HepG2 (cell line): Measurements from ENCODE around the gene HEXIM1. TPM values are rescaled to one million over a fixed set of nuclear protein-coding genes. Genes with fewer than 3 reads are reported as not detected.

Experiments
- ATAC-seq: fragments of 200-7000 bp; cut with Tn5 transposase; 3 replicates; pipeline ENCODE4 v1.9.1; 2020; ENCODE audit warnings: mild to moderate bottlenecking, moderate library complexity
- BruUV-seq: library from RNA; stranded (reverse); fragments of 400-500 nt; replicated peaks from 2 replicates; lab custom pipeline; 2021; lab: Mats Ljungman, UMichigan
- CTCF ChIA-PET: fragments of 300-600 bp; formaldehyde crosslinking; extraction: SDS; loops from one replicate; lab custom pipeline; 2021; ENCODE audit warnings: low total read pairs, inconsistent platforms, low intra/inter-chr PET ratio; lab: Yijun Ruan, JAX
- POLR2A ChIA-PET: fragments of 350-600 bp; sonication (Branson Sonifier 250); formaldehyde crosslinking; loops from one replicate; lab custom pipeline; 2020; ENCODE audit warnings: antibody characterized with exemption, inconsistent platforms; lab: Yijun Ruan, JAX
- DNase-seq: peaks from one replicate; pipeline ENCODE4 v3.0.0-alpha.2; 2015; ENCODE audit warnings: low spot score
- FAIRE-seq: peaks from 3 replicates; lab custom pipeline; 2011; peaks lifted over from hg19 to GRCh38; lab: Jason Lieb, UNC
- H2AFZ ChIP-seq: one replicate; pipeline ENCODE4 v1.6.1; 2011; ENCODE audit warnings: low read length, inconsistent platforms
- H3K27ac ChIP-seq: fragments of 300-600 bp; 3 replicates; pipeline ENCODE4 v1.8.0; 2011; ENCODE audit warnings: mixed run types, mild to moderate bottlenecking, mixed read lengths, low read length, inconsistent platforms; ENCODE audit not compliant: insufficient read depth; ENCODE audit errors: extremely low read length
- H3K27me3 ChIP-seq, 2 experiments: fragments of 200-600 bp in 1 of 2; 2 replicates in 1 of 2; 3 replicates in 1 of 2; pipeline versions ENCODE4 v1.6.0 to v1.8.0; 2011; ENCODE audit warnings: low read length in 2 of 2, mild to moderate bottlenecking in 2 of 2, moderate library complexity in 2 of 2, inconsistent platforms in 1 of 2; ENCODE audit not compliant: insufficient read depth in 2 of 2, control insufficient read depth in 1 of 2
- H3K36me3 ChIP-seq, 2 experiments: fragments of 200-600 bp in 1 of 2; replicated peaks in 1 of 2; 2 replicates in 1 of 2; 3 replicates in 1 of 2; pipeline versions ENCODE4 v1.5.1 to v1.8.0; 2011; ENCODE audit warnings: low read length in 2 of 2, inconsistent platforms in 1 of 2; ENCODE audit not compliant: insufficient read depth in 2 of 2, control insufficient read depth in 1 of 2
- H3K4me1 ChIP-seq: 2 replicates; pipeline ENCODE4 v1.5.1; 2012; ENCODE audit warnings: low read length, inconsistent platforms; ENCODE audit not compliant: insufficient read depth
- H3K4me2 ChIP-seq: 2 replicates; pipeline ENCODE4 v1.6.0; 2011; ENCODE audit warnings: low read depth, low read length, inconsistent platforms
- H3K4me3 ChIP-seq, 3 experiments: fragments of 200-600 bp in 1 of 3; sonication (generic), shearing (Covaris generic) in 1 of 3; replicated peaks in 1 of 3; 2 replicates each; pipeline ENCODE4 v1.5.1; 2011 to 2016; ENCODE audit warnings: low read length in 3 of 3, inconsistent platforms in 2 of 3, low read depth in 2 of 3, mild to moderate bottlenecking in 2 of 3, control low read depth in 1 of 3, mixed read lengths in 1 of 3; ENCODE audit not compliant: insufficient read depth in 1 of 3
- H3K79me2 ChIP-seq: one replicate; pipeline ENCODE4 v1.6.1; 2011; ENCODE audit warnings: low read length, inconsistent platforms; ENCODE audit not compliant: insufficient read depth
- H3K9ac ChIP-seq: 2 replicates; pipeline ENCODE4 v1.6.0; 2011; ENCODE audit warnings: mild to moderate bottlenecking, low read depth, low read length, inconsistent platforms; ENCODE audit not compliant: insufficient read depth
- H3K9me3 ChIP-seq: 2 replicates; pipeline ENCODE4 v1.5.1; 2012; ENCODE audit warnings: mild to moderate bottlenecking, low read length
- H4K20me1 ChIP-seq: 2 replicates; pipeline ENCODE4 v1.6.0; 2011; ENCODE audit warnings: inconsistent platforms, mild to moderate bottlenecking, low read length, moderate library complexity; ENCODE audit not compliant: insufficient read depth
- AHR ChIP-seq: IDR thresholded peaks from 2 replicates; pipeline ENCODE4 v1.6.1; 2018; ENCODE audit warnings: missing genetic modification reagents, missing compliant biosample characterization
- BCL6 ChIP-seq: IDR thresholded peaks from 2 replicates; pipeline ENCODE4 v1.6.1; 2016; ENCODE audit warnings: missing genetic modification reagents, missing compliant biosample characterization
- CENPBD1 ChIP-seq: sonication (generic); formaldehyde crosslinking; IDR thresholded peaks from 2 replicates; pipeline ENCODE4 v1.8.0; 2022; ENCODE audit warnings: missing genetic modification reagents, low read depth, mild to moderate bottlenecking, borderline replicate concordance
- DPF2 ChIP-seq: sonication (generic); formaldehyde crosslinking; IDR thresholded peaks from 2 replicates; pipeline ENCODE4 v1.4.0; 2020; ENCODE audit warnings: mild to moderate bottlenecking, low read depth, missing genetic modification reagents, borderline replicate concordance
- ERF ChIP-seq: IDR thresholded peaks from 2 replicates; pipeline ENCODE4 v1.6.1; 2018; ENCODE audit warnings: missing biosample characterization, missing genetic modification reagents
- HDAC1 ChIP-seq: sonication (generic); formaldehyde crosslinking; IDR thresholded peaks from 2 replicates; pipeline ENCODE4 v1.5.1; 2020; ENCODE audit warnings: mild to moderate bottlenecking, missing genetic modification reagents
- KAT8 ChIP-seq: IDR thresholded peaks from 2 replicates; pipeline ENCODE4 v1.6.1; 2016; ENCODE audit warnings: missing genetic modification reagents, missing compliant biosample characterization
- XRCC5 ChIP-seq: fragments of 200-400 bp; formaldehyde crosslinking; optimal IDR thresholded peaks from 2 replicates; pipeline ENCODE3; 2017; ENCODE audit warnings: mild to moderate bottlenecking, low read length
- ZFP41 ChIP-seq: sonication (generic); formaldehyde crosslinking; IDR thresholded peaks from 2 replicates; pipeline ENCODE4 v1.4.0; 2020; ENCODE audit warnings: mild to moderate bottlenecking, missing genetic modification reagents, borderline replicate concordance
- ZFP90 ChIP-seq: sonication (generic); formaldehyde crosslinking; IDR thresholded peaks from 2 replicates; pipeline ENCODE4 v1.8.0; 2022; ENCODE audit warnings: missing genetic modification reagents, mild to moderate bottlenecking, inconsistent platforms, borderline replicate concordance
- ZNF318 ChIP-seq: sonication (generic); formaldehyde crosslinking; IDR thresholded peaks from 2 replicates; pipeline ENCODE4 v1.4.0; 2020; ENCODE audit warnings: mild to moderate bottlenecking, missing genetic modification reagents
- ZNF567 ChIP-seq: sonication (generic); formaldehyde crosslinking; IDR thresholded peaks from 2 replicates; pipeline ENCODE4 v1.8.1; 2023; ENCODE audit warnings: mild to moderate bottlenecking, missing genetic modification reagents, borderline replicate concordance
- ZNF713 ChIP-seq: sonication (generic); formaldehyde crosslinking; IDR thresholded peaks from 2 replicates; pipeline ENCODE4 v1.4.0; 2020; ENCODE audit warnings: mild to moderate bottlenecking, missing genetic modification reagents
- ZNF724P ChIP-seq: sonication (generic); formaldehyde crosslinking; IDR thresholded peaks from 2 replicates; pipeline ENCODE4 v1.8.0; 2022; ENCODE audit warnings: missing genetic modification reagents, borderline replicate concordance
- WGBS: methylation state at CpG from one replicate; pipeline ENCODE4 v1.1.6; 2017; ENCODE audit warnings: low lambda C conversion rate; 5-methylcytosine and 5-hydroxymethylcytosine counted together
- in situ Hi-C: cut with HindIII; loops from 2 replicates; pipeline ENCODE4 v1.10.0; 2017; ENCODE audit warnings: low pct_unique_long_range_greater_than_20kb; ENCODE audit not compliant: extremely low pct_ligation_motif_present
- intact Hi-C: fragments of 100-400 bp; cut with micrococcal nuclease; formaldehyde crosslinking; loops from one replicate; pipeline ENCODE4 v1.10.0; 2022; ENCODE audit not compliant: unreplicated experiment
- polyA plus RNA-seq, 8 experiments: library from polyadenylated mRNA; depleted of rRNA in 3 of 8; stranded (reverse) in 7 of 8; unstranded in 1 of 8; fragments of >200 nt; fragmentation: Illumina TruSeq in 4 of 8; extraction: Trizol in 4 of 8; gene quantifications; 2 replicates each; pipeline versions ENCODE4 v1.2.1 to v1.2.3, GENCODE V29; 2011 to 2016; ENCODE audit warnings: low read depth in 4 of 8, missing spikeins in 1 of 8, mixed read lengths in 1 of 8; ENCODE audit not compliant: insufficient read depth in 1 of 8
- total RNA-seq, 5 experiments: library from RNA; depleted of rRNA; stranded (reverse); fragments of >200 nt; fragmentation: Illumina TruSeq; extraction: Trizol; gene quantifications; 2 replicates each; pipeline ENCODE4 v1.2.3, GENCODE V29; 2016; ENCODE audit warnings: low read depth in 1 of 5

The HEXIM1 gene
- total and polyA plus RNA-seq, 2 of the 13 experiments (the other 11 are each of a cell fraction or from before 2014, with no cell fraction given), result 10.5 to 16.6 TPM

- TF ChIP-seq DPF2 (CRISPR knock-in tag) (no peak), ZNF567 (CRISPR knock-in tag) (no peak), BCL6 (no peak), CENPBD1 (CRISPR knock-in tag) (no peak), ZFP90 (CRISPR knock-in tag) (peak; percentile 41; the same call in 1 of the 2 replicates), HDAC1 (CRISPR knock-in tag) (peak; percentile 66), XRCC5 (no peak), ZNF713 (CRISPR knock-in tag) (no peak), ZNF724P (no peak)
These were observed 23.9 kb downstream of the HEXIM1 start (continued) for GRCh38 chr17:45172232-45172540.

GRCh38 chr17:45172541-45173286, 24.4 kb downstream of the HEXIM1 start:
- Histone ChIP-seq H3K4me3 (peak overlapping the region; percentile 53 to 74 (median 65)), H2AFZ (no peak overlapping the region), H3K79me2 (no peaks in the 10 kb centered on the region), H3K9ac (peak overlapping the region; percentile 93), H3K4me2 (peak overlapping the region; percentile 100), H3K27ac (peak overlapping the region; percentile 97), H3K9me3 (no peaks in the 10 kb centered on the region), H3K27me3 (no peaks in the 10 kb centered on the region), H3K4me1 (peaks cover 71% of the 10 kb centered on the region), H3K36me3 (peaks cover 8 to 17% of the 10 kb centered on the region in 2 experiments), H4K20me1 (no peaks in the 10 kb centered on the region)
- BruUV-seq, result no TSS peak
- DNase-seq (peak; percentile 97), FAIRE-seq (peak; percentile 92), ATAC-seq (peak; percentile 66)
- ChIA-PET CTCF (interaction anchor here (0.7 to 3.2 kb wide), 5 partner anchors 10 to 37 kb away, joined by 3 to 10 read pairs (median 3); partner anchors contain the start of genes ACBD4, HEXIM1 and HEXIM2), POLR2A (interaction anchor here (0.9 to 24.3 kb wide), 19 partner anchors 10 to 234 kb away, joined by 3 to 2487 read pairs (median 10); partner anchors contain the start of genes ACBD4, HEXIM1, HEXIM2 and MAP3K14)
- 5% methylated on average over 10 of the region's 10 CpGs for WGBS
- in situ Hi-C loops, result no loop called here
- intact Hi-C loops, result loop anchor here (1.0 kb wide), 1 partner anchor 11 kb away; the partner anchor contains the start of gene HEXIM2
- peak; percentile 89 for TF ChIP-seq KAT8
- TF ChIP-seq ZFP41 (CRISPR knock-in tag), result 0 out of 2 replicates have a peak, but pooled peaks have one; percentile 71
- peak; percentile 92; the same call in 1 of the 2 replicates for TF ChIP-seq AHR (CRISPR knock-in tag)
- TF ChIP-seq ZNF318 (CRISPR knock-in tag), result peak; percentile 32; the same call in 1 of the 2 replicates
- TF ChIP-seq ERF (CRISPR knock-in tag), result peak; percentile 94
